ENCODE results near the gene GORASP2.

Gene GORASP2

GRCh38 chr2:170953941-170954340, 24.9 kb downstream of the GORASP2 start:
- peaks cover 95% of the 10 kb centered on the region for H3K36me3 ChIP-seq
- no peak for TF ChIP-seq Cebpa-rat (IDR thresholded peaks at IDR 0.05)

DNA sequence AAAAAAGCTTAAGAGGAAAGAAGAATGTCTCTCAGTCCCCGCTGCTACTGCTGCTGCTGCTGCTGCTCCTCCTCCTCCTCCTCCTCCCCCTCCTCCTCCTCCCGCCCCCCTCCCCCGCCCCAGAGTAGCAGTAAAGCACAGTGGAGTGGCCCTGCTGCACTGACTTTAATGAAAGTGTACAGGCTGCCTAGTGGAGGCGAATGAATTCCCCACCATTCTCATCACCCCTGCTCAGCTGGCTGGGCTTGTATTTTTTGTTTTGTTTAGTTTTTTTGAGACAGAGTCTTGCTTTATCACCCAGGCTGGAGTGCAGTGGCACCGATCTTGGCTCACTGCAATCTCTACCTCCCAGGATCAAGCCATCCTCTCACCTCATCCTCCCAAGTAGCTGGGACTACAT, 34.3 kb downstream of the GORASP2 start:
- no peak for TF ChIP-seq Cebpa-rat (IDR thresholded peaks at IDR 0.05)
- H3K9ac ChIP-seq = no peak overlapping the region

More at GRCh38 chr2:170953941-170954340, 24.9 kb downstream of the GORASP2 start:
- Histone ChIP-seq H3K27me3 (no peaks in the 10 kb centered on the region), H3K4me3 (no peak overlapping the region), H3K9me3 (no peaks in the 10 kb centered on the region), H3K9ac (no peak overlapping the region), H3K27ac (no peak overlapping the region), H3K4me2 (no peak overlapping the region), H4K20me1 (peaks cover 8% of the 10 kb centered on the region), H3K4me1 (no peaks in the 10 kb centered on the region)

GRCh38 chr2:170965446-170966225, 36.6 kb downstream of the GORASP2 start:
- Histone ChIP-seq H4K20me1 (0 out of 2 replicates have a peak, but pooled peaks cover 13% of the 10 kb centered on the region), H3K27me3 (no peaks in the 10 kb centered on the region), H3K9me3 (no peaks in the 10 kb centered on the region), H3K4me3 (no peak overlapping the region), H3K4me2 (no peak overlapping the region), H3K9ac (no peak overlapping the region), H3K27ac (no peak overlapping the region), H3K36me3 (peaks cover 81% of the 10 kb centered on the region), H3K4me1 (0 out of 2 replicates have a peak, but pooled peaks cover 5% of the 10 kb centered on the region)
- TF ChIP-seq Cebpa-rat (IDR thresholded peaks at IDR 0.05) = no peak

More for the DNA sequence above, 34.3 kb downstream of the GORASP2 start:
- H3K27me3 ChIP-seq = no peaks in the 10 kb centered on the region
- no peak overlapping the region for H3K27ac ChIP-seq
- H3K4me3 ChIP-seq = no peak overlapping the region
- H4K20me1 ChIP-seq = 0 out of 2 replicates have a peak, but pooled peaks cover 13% of the 10 kb centered on the region
- H3K4me2 ChIP-seq = no peak overlapping the region
- H3K36me3 ChIP-seq = peaks cover 97% of the 10 kb centered on the region
- no peaks in the 10 kb centered on the region for H3K9me3 ChIP-seq
- H3K4me1 ChIP-seq = no peaks in the 10 kb centered on the region

- Histone ChIP-seq H3K4me1 (0 out of 2 replicates have a peak, but pooled peaks cover 5% of the 10 kb centered on the region), H3K4me3 (no peak overlapping the region), H4K20me1 (0 out of 2 replicates have a peak, but pooled peaks cover 2% of the 10 kb centered on the region), H3K4me2 (no peak overlapping the region), H3K9ac (no peak overlapping the region), H3K9me3 (no peaks in the 10 kb centered on the region), H3K36me3 (peaks cover 69% of the 10 kb centered on the region), H3K27me3 (no peaks in the 10 kb centered on the region), H3K27ac (no peak overlapping the region)
- TF ChIP-seq Cebpa-rat (IDR thresholded peaks at IDR 0.05) = no peak
These were observed 37.8 kb downstream of the GORASP2 start for GRCh38 chr2:170966648-170967396.

DNA sequence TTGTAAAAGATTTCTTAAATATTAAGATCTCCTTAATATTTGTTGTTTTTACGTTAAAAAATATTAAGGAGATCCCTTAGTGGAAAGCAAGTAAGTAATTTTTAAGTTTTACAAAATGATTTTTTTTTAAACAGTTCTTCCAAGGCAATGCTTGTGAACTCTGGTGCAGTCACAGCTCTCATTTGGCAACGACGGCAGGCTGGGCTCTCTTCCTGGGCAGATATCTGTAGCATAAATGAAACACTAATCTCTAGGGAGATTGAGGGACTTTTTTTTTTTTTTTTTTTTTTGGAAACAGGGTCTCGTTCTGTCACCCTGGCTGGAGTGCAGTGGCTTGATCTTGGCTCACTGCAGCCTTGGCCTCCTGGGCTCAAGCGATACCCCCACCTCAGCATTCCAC, 38.5 kb downstream of the GORASP2 start:
- Histone ChIP-seq H4K20me1 (no peaks in the 10 kb centered on the region), H3K27me3 (no peaks in the 10 kb centered on the region), H3K4me2 (no peak overlapping the region), H3K9me3 (no peaks in the 10 kb centered on the region), H3K4me3 (no peak overlapping the region), H3K36me3 (peaks cover 61% of the 10 kb centered on the region), H3K4me1 (0 out of 2 replicates have a peak, but pooled peaks cover 5% of the 10 kb centered on the region), H3K27ac (no peak overlapping the region), H3K9ac (no peak overlapping the region)
- TF ChIP-seq Cebpa-rat (IDR thresholded peaks at IDR 0.05) = no peak

DNA sequence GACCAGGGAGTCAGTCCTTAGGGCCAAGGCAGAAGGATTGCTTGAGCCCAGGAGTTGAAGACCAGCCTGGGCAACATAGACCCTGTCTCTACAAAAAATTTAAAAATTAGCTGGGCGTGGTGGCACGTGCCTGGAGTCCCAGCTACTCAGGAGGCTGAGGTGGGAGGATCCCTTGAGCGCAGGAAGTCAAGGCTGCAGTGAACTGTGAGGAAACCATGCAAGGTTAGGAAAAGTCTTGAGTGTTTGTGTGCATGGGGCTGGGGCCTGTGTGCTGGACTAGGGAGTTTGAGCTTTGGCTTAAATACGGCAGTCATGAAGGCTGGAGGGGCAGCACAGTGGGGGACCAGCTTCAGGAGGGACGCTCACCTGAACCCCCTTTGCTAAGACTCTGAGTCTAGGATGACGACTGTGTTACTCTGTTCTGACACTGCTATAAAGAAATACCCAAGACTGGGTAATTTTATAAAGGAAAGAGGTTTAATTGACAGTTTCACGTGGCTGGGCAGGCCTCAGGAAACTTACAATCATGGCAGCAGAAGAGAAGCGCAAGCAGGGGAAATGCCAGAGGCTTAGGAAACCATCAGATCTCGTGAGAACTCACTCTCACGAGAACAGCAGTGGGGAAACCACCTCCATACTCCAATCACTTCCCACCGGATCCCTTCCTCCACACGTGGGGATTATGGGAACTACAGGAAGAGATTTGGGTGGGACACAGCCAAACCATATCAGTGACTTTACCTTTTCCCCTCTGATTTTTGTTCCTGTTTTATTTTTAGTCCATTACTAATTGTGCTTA, 39.4 kb downstream of the GORASP2 start:
- H3K27me3 ChIP-seq = no peaks in the 10 kb centered on the region
- H3K9ac ChIP-seq = no peak overlapping the region
- no peak overlapping the region for H3K4me2 ChIP-seq
- no peaks in the 10 kb centered on the region for H3K9me3 ChIP-seq
- no peak overlapping the region for H3K4me3 ChIP-seq
- no peak for TF ChIP-seq Cebpa-rat (IDR thresholded peaks at IDR 0.05)
- peaks cover 54% of the 10 kb centered on the region for H3K36me3 ChIP-seq
- H4K20me1 ChIP-seq = no peaks in the 10 kb centered on the region
- no peak overlapping the region for H3K27ac ChIP-seq
- H3K4me1 ChIP-seq = peaks cover 11% of the 10 kb centered on the region

- H3K9me3 ChIP-seq = no peaks in the 10 kb centered on the region
- TF ChIP-seq Cebpa-rat (IDR thresholded peaks at IDR 0.05) = no peak
- H4K20me1 ChIP-seq = no peaks in the 10 kb centered on the region
- peaks cover 13% of the 10 kb centered on the region for H3K4me1 ChIP-seq
- H3K4me2 ChIP-seq = no peak overlapping the region
- H3K27me3 ChIP-seq = no peaks in the 10 kb centered on the region
- no peak overlapping the region for H3K27ac ChIP-seq
- peaks cover 48% of the 10 kb centered on the region for H3K36me3 ChIP-seq
- no peak overlapping the region for H3K9ac ChIP-seq
- H3K4me3 ChIP-seq = no peak overlapping the region
These were observed 40.0 kb downstream of the GORASP2 start for GRCh38 chr2:170969030-170969429.

GRCh38 chr2:170969872-170970496, 40.9 kb downstream of the GORASP2 start:
- Histone ChIP-seq H3K9me3 (no peaks in the 10 kb centered on the region), H3K4me1 (peaks cover 22% of the 10 kb centered on the region), H3K36me3 (peaks cover 38% of the 10 kb centered on the region), H3K27ac (no peak overlapping the region), H3K4me2 (no peak overlapping the region), H3K9ac (no peak overlapping the region), H4K20me1 (no peaks in the 10 kb centered on the region), H3K4me3 (no peak overlapping the region), H3K27me3 (no peaks in the 10 kb centered on the region)
- TF ChIP-seq Cebpa-rat (IDR thresholded peaks at IDR 0.05) = no peak

GRCh38 chr2:170971071-170971470, 42.0 kb downstream of the GORASP2 start:
- Histone ChIP-seq H4K20me1 (no peaks in the 10 kb centered on the region), H3K9ac (no peak overlapping the region), H3K4me2 (no peak overlapping the region), H3K9me3 (no peaks in the 10 kb centered on the region), H3K36me3 (peaks cover 28% of the 10 kb centered on the region), H3K27ac (no peak overlapping the region), H3K4me1 (peaks cover 33% of the 10 kb centered on the region), H3K4me3 (no peak overlapping the region), H3K27me3 (no peaks in the 10 kb centered on the region)
- no peak for TF ChIP-seq Cebpa-rat (IDR thresholded peaks at IDR 0.05)
